WTC11 (cell line): ENCODE results near the gene FRG2.

ENCODE experiments used
- CTCF ChIP-seq: fragments of 200-600 bp; IDR thresholded peaks from 2 replicates; pipeline ENCODE4 v1.8.0; 2022; ENCODE audit warnings: antibody characterized with exemption
- ESRRA ChIP-seq: sonication (generic); formaldehyde crosslinking; IDR thresholded peaks from 2 replicates; pipeline ENCODE4 v1.8.1; 2022; ENCODE audit warnings: mild to moderate bottlenecking, missing genetic modification reagents, borderline replicate concordance
- JUN ChIP-seq: sonication (generic); formaldehyde crosslinking; IDR thresholded peaks from 2 replicates; pipeline ENCODE4 v1.8.0; 2023; ENCODE audit warnings: mild to moderate bottlenecking, missing genetic modification reagents
- RELA ChIP-seq: sonication (generic); formaldehyde crosslinking; IDR thresholded peaks from 2 replicates; pipeline ENCODE4 v1.8.1; 2022; ENCODE audit warnings: missing genetic modification reagents, mild to moderate bottlenecking, borderline replicate concordance
- SMAD3 ChIP-seq: sonication (generic); formaldehyde crosslinking; IDR thresholded peaks from 2 replicates; pipeline ENCODE4 v1.8.0; 2022; ENCODE audit warnings: missing genetic modification reagents, mild to moderate bottlenecking, borderline replicate concordance
- TEAD4 ChIP-seq: sonication (generic); formaldehyde crosslinking; IDR thresholded peaks from 2 replicates; pipeline ENCODE4 v1.8.0; 2022; ENCODE audit warnings: mild to moderate bottlenecking, missing genetic modification reagents
- TF ChIP-seq, protein P1 (sequence below): sonication (generic); formaldehyde crosslinking; IDR thresholded peaks from 2 replicates; pipeline ENCODE4 v1.8.1; 2023; ENCODE audit warnings: mild to moderate bottlenecking, moderate library complexity, missing genetic modification reagents
- TF ChIP-seq, protein P2 (sequence below): sonication (generic); formaldehyde crosslinking; IDR thresholded peaks from 2 replicates; pipeline ENCODE4 v1.8.1; 2022; ENCODE audit warnings: low read depth, mild to moderate bottlenecking, moderate library complexity, missing genetic modification reagents, borderline replicate concordance

GRCh38 chr4:190014771-190015537 lies 12.1 kb downstream of the FRG2 start:
- TF ChIP-seq, protein P1, sequence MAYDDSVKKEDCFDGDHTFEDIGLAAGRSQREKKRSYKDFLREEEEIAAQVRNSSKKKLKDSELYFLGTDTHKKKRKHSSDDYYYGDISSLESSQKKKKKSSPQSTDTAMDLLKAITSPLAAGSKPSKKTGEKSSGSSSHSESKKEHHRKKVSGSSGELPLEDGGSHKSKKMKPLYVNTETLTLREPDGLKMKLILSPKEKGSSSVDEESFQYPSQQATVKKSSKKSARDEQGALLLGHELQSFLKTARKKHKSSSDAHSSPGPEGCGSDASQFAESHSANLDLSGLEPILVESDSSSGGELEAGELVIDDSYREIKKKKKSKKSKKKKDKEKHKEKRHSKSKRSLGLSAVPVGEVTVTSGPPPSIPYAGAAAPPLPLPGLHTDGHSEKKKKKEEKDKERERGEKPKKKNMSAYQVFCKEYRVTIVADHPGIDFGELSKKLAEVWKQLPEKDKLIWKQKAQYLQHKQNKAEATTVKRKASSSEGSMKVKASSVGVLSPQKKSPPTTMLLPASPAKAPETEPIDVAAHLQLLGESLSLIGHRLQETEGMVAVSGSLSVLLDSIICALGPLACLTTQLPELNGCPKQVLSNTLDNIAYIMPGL (CRISPR knock-in tag) = no peak
- no peak for TF ChIP-seq TEAD4 (CRISPR knock-in tag)
- no peak for TF ChIP-seq SMAD3 (CRISPR knock-in tag)
- TF ChIP-seq CTCF = no peak
- TF ChIP-seq RELA = no peak
- TF ChIP-seq JUN (CRISPR knock-in tag) = no peak
- TF ChIP-seq, protein P2, sequence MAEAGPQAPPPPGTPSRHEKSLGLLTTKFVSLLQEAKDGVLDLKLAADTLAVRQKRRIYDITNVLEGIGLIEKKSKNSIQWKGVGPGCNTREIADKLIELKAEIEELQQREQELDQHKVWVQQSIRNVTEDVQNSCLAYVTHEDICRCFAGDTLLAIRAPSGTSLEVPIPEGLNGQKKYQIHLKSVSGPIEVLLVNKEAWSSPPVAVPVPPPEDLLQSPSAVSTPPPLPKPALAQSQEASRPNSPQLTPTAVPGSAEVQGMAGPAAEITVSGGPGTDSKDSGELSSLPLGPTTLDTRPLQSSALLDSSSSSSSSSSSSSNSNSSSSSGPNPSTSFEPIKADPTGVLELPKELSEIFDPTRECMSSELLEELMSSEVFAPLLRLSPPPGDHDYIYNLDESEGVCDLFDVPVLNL = no peak
- TF ChIP-seq ESRRA = no peak
